Left lung (tissue), 10 donors: ENCODE data around the gene ELMOD1. TPM values are rescaled to one million over a fixed set of nuclear protein-coding genes. Genes with fewer than 3 reads are reported as not detected.
A peak's percentile ranks its signal among the peaks of the same experiment; 100 is the strongest.
"Not testable (repeated sequence)": the region's sequence is repeated elsewhere in the genome, so short reads cannot be mapped to it uniquely, and the experiment has no call there.

Experiments used
- ATAC-seq: fragments of 200-7000 bp; cut with Tn5 transposase; one replicate; pipeline ENCODE4 v1.9.1; 2020; ENCODE audit warnings: moderate library complexity
- DNase-seq, 4 donors: peaks; one replicate each; pipeline ENCODE4 v3.0.0-alpha.2; 2013 to 2020
- H3K27ac ChIP-seq, 2 donors: fragments of 200-600 bp; sonication (generic) in 1 of 2; one replicate each; pipeline versions ENCODE4 v1.5.0 to v1.8.0; 2020 to 2021
- H3K27me3 ChIP-seq, 2 donors: fragments of 200-600 bp; sonication (generic) in 1 of 2; one replicate each; pipeline versions ENCODE4 v1.5.0 to v1.8.0; 2020 to 2021
- H3K36me3 ChIP-seq, 2 donors: fragments of 200-600 bp; sonication (generic) in 1 of 2; one replicate each; pipeline versions ENCODE4 v1.5.0 to v1.8.0; 2020 to 2021
- H3K4me1 ChIP-seq, 2 donors: fragments of 200-600 bp; one replicate each; pipeline ENCODE4 v1.8.0; 2021
- H3K4me3 ChIP-seq, 2 donors: fragments of 200-600 bp; sonication (generic) in 1 of 2; one replicate each; pipeline versions ENCODE4 v1.5.0 to v1.8.0; 2020 to 2021; ENCODE audit warnings: mild to moderate bottlenecking in 1 of 2
- H3K9me3 ChIP-seq, 2 donors: fragments of 200-600 bp; sonication (generic) in 1 of 2; one replicate each; pipeline versions ENCODE4 v1.5.0 to v1.8.0; 2020 to 2021
- CTCF ChIP-seq, 2 donors: fragments of 200-600 bp; sonication (generic) in 1 of 2; IDR thresholded peaks; one replicate each; pipeline versions ENCODE4 v1.5.0 to v1.8.0; 2021; ENCODE audit warnings: antibody characterized with exemption in 2 of 2
- intact Hi-C, 2 donors: fragments of 100-400 bp; cut with DNase I; formaldehyde crosslinking; loops; one replicate each; pipeline versions ENCODE4 v1.11.2 to v1.14.2; 2022
- polyA plus RNA-seq, 6 donors: library from polyadenylated mRNA; unstranded; fragments of 120-200 nt; gene quantifications; one replicate each; pipeline ENCODE4 v1.2.1, GENCODE V29; 2013; ENCODE audit not compliant: insufficient read length in 6 of 6
- total RNA-seq, 2 donors: library from RNA; stranded (reverse); fragmentation: NEBNext Ultra II Directional; extraction: Animal tissue kit (Norgen Biotek cat#: 25700); gene quantifications; one replicate each; pipeline ENCODE4 v1.2.1, GENCODE V29; 2021
- donor health status: DM: no; HTN: yes; CAD: no.
- donor health status: DM: no; HTN: no; CAD: no.

ELMOD1 gene
- total and polyA plus RNA-seq, 8 donors: 0.96 to 7.7 (median 5.6) TPM

- no peaks in the 10 kb centered on the region for H3K9me3 ChIP-seq
- H3K36me3 ChIP-seq: no peaks in the 10 kb centered on the region
- no peak overlapping the region for H3K4me3 ChIP-seq
- no peak for ATAC-seq
- DNase-seq: no peak
- peaks cover 0 to 5% of the 10 kb centered on the region in 2 donors for H3K4me1 ChIP-seq
- no peak overlapping the region for H3K27ac ChIP-seq
- no peak for TF ChIP-seq CTCF (IDR thresholded peaks at IDR 0.05)
- intact Hi-C loops: no loop called here
- H3K27me3 ChIP-seq: no peaks in the 10 kb centered on the region
Measured at GRCh38 chr11:107570015-107570414, 20.9 kb upstream of the ELMOD1 start.

DNA sequence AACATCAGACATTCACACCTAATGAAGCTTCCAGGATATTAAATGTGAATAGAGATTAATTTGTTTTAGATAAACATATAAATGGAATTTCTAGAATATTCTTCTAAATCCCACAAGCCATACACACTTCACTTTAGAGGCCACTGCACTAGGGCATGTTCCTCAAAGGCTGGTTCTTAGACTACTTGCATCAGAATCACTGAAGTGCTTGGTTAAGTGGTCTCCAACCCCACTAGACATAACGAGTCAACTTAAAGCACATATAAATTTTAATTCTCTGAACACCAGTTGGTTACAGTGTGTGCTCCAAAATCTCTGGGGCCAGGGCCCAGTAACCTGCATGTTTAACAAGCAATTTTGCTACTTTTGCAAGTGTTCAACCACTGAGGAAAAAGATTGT is 17.5 kb upstream of the ELMOD1 start:
- H3K27me3 ChIP-seq: no peaks in the 10 kb centered on the region
- no peaks in the 10 kb centered on the region for H3K4me1 ChIP-seq
- DNase-seq: no peak
- H3K27ac ChIP-seq: no peak overlapping the region
- intact Hi-C loops: no loop called here
- H3K4me3 ChIP-seq: no peak overlapping the region
- peak; percentile 61 for ATAC-seq
- H3K36me3 ChIP-seq: no peaks in the 10 kb centered on the region
- no peak for TF ChIP-seq CTCF (IDR thresholded peaks at IDR 0.05)
- H3K9me3 ChIP-seq: no peaks in the 10 kb centered on the region

DNA sequence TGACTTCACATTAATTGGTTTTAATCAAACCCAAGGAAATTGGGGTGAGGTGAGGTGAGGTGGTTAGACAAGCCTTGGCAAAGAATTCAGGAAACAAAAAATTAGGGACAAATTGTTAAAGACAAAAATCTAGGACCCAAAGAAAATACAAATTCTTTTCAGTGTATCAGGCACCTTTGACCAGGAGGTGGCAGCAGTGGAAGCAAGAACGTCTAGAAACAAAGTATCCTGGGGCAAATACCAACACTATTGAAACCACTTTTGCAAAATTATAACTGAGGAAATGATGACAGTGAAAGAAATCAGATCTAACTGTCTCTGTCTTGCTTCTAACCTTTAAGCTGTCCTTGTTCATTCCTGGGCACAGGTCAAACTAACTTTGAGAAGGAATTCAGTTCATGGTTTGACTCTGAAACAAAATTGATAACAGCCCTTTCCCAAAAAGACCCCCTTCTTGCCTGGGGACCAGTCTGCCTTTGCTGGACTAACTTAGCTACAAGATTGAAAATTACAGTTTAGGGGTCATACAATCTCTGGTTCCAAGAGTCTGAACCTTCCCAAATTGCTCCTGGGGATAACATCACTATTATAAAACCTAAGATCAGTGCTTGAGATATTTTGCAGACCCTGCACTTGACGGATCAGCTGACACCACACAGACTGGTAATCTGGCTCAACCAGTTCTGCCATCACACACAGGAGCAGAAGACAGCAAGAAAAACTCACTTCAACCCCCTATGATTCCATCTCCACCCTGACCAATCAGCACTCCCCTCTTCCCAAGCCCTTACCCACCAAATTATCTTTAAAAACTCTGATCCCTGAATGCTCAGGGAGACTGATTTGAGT is 14.2 kb upstream of the ELMOD1 start:
- H3K9me3 ChIP-seq, H3K4me3 ChIP-seq, H3K4me1 ChIP-seq, H3K36me3 ChIP-seq, H3K27ac ChIP-seq, H3K27me3 ChIP-seq: not testable (repeated sequence)
- ATAC-seq (peak; percentile 90), DNase-seq (peak in 1 of 4 donors; percentile 47)
- intact Hi-C loops: loop anchor here in 1 of 2 donors (5.0 kb wide), 1 partner anchor 111 kb away; no protein-coding TSS in a partner anchor
- peak; percentile 33 to 79 for TF ChIP-seq CTCF (IDR thresholded peaks at IDR 0.05)

GRCh38 chr11:107577346-107577711 is 13.6 kb upstream of the ELMOD1 start:
- H3K27ac ChIP-seq: no peak overlapping the region
- H3K4me3 ChIP-seq: no peak overlapping the region
- H3K36me3 ChIP-seq: no peaks in the 10 kb centered on the region
- TF ChIP-seq CTCF (IDR thresholded peaks at IDR 0.05): no peak
- intact Hi-C loops: loop anchor here in 1 of 2 donors (5.0 kb wide), 1 partner anchor 110 kb away; no protein-coding TSS in a partner anchor
- ATAC-seq (peak; percentile 87), DNase-seq (no peak)
- no peaks in the 10 kb centered on the region for H3K9me3 ChIP-seq
- H3K27me3 ChIP-seq: no peaks in the 10 kb centered on the region
- no peaks in the 10 kb centered on the region for H3K4me1 ChIP-seq

DNA sequence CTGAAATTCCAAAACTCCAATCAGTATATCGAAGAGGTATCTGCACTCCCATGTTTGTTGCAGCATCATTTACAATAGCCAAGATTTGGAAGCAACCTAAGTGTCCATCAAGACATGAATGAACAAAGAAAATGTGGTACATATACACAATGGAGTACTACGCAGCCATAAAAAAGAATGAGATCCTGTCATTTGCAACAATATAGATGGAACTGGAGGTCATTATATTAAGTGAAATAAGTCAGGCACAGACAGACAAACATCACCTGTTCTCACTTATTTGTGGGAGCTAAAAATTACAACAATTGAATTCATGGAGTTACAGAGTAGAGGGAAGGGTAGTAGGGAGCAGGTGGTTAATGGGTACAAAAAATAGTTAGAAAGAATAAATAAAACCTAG is 11.8 kb upstream of the ELMOD1 start:
- not testable (repeated sequence) for DNase-seq, ATAC-seq, H3K9me3 ChIP-seq, H3K27ac ChIP-seq, H3K27me3 ChIP-seq, H3K4me1 ChIP-seq, H3K36me3 ChIP-seq, H3K4me3 ChIP-seq
- intact Hi-C loops: loop anchor here in 1 of 2 donors (5.0 kb wide), 1 partner anchor 108 kb away; no protein-coding TSS in a partner anchor
